K562 (cell line): Measurements from ENCODE around the gene UPK2. TPM values are rescaled to one million over a fixed set of nuclear protein-coding genes. Genes with fewer than 3 reads are reported as not detected.

Source experiments
- CUX1 ChIP-seq: fragments of 200-800 bp; sonication (Bioruptor generic); IDR thresholded peaks from 2 replicates; pipeline ENCODE4 v1.6.1; 2016; ENCODE audit warnings: missing genetic modification characterization, missing compliant biosample characterization
- MCM5 ChIP-seq: fragments of 450-650 bp; IDR thresholded peaks from 2 replicates; pipeline ENCODE4 v1.6.1; 2016; ENCODE audit warnings: low read depth
- MGA ChIP-seq: fragments of 450-650 bp; IDR thresholded peaks from 2 replicates; pipeline ENCODE4 v1.6.1; 2016; ENCODE audit warnings: mild to moderate bottlenecking, moderate library complexity
- NFIC ChIP-seq: fragments of 450-650 bp; IDR thresholded peaks from 2 replicates; pipeline ENCODE4 v1.6.1; 2017; ENCODE audit warnings: mild to moderate bottlenecking, inconsistent platforms
- POLR2A ChIP-seq: fragments of 450-650 bp; conservative IDR thresholded peaks from 2 replicates; pipeline ENCODE4 v1.6.1; 2016
- RBFOX2 ChIP-seq: fragments of 200-400 bp; formaldehyde crosslinking; IDR thresholded peaks from 2 replicates; pipeline ENCODE4 v1.6.1; 2017; ENCODE audit warnings: low read depth, mild to moderate bottlenecking, low read length, moderate library complexity
- TRIM24 ChIP-seq, 2 experiments: fragments of 450-650 bp; IDR thresholded peaks; 2 replicates each; pipeline ENCODE4 v1.6.1; 2016
- YBX1 ChIP-seq: fragments of 450-650 bp; IDR thresholded peaks from 2 replicates; pipeline ENCODE4 v1.7.1; 2016; ENCODE audit warnings: mild to moderate bottlenecking
- polyA plus RNA-seq, 8 experiments: library from polyadenylated mRNA; depleted of rRNA in 4 of 8; stranded (reverse) in 5 of 8; unstranded in 3 of 8; fragments of >200 nt; fragmentation: Nextera tagmentation in 2 of 8; fragmentation: Illumina TruSeq in 1 of 8; extraction: Ambion mirVana in 2 of 8; extraction: Trizol in 1 of 8; gene quantifications; 2 replicates each; pipeline versions ENCODE4 v1.2.1 to v1.2.3, GENCODE V29; 2011 to 2014; ENCODE audit warnings: inconsistent platforms in 1 of 8, missing spikeins in 1 of 8
- total RNA-seq, 7 experiments: library from RNA; depleted of rRNA in 6 of 7; stranded (reverse); fragments of >200 nt in 6 of 7; fragmentation: Illumina TruSeq in 2 of 7; extraction: Trizol in 2 of 7; gene quantifications; 2 replicates each; pipeline versions ENCODE4 v1.2.1 to v1.2.3, GENCODE V29; 2011 to 2021; ENCODE audit warnings: low replicate concordance in 1 of 7
- TF ChIP-seq, protein P1 (sequence below): fragments of 250-450 bp; sonication (Bioruptor Pico); IDR thresholded peaks from 2 replicates; pipeline ENCODE4 v1.8.0; 2021; ENCODE audit warnings: borderline replicate concordance, mild to moderate bottlenecking, moderate library complexity; ENCODE audit not compliant: poor library complexity, severe bottlenecking

UPK2 gene
- total and polyA plus RNA-seq, 9 of the 15 experiments (the other 6 are each of a cell fraction or from before 2014, with no cell fraction given): not detected

DNA sequence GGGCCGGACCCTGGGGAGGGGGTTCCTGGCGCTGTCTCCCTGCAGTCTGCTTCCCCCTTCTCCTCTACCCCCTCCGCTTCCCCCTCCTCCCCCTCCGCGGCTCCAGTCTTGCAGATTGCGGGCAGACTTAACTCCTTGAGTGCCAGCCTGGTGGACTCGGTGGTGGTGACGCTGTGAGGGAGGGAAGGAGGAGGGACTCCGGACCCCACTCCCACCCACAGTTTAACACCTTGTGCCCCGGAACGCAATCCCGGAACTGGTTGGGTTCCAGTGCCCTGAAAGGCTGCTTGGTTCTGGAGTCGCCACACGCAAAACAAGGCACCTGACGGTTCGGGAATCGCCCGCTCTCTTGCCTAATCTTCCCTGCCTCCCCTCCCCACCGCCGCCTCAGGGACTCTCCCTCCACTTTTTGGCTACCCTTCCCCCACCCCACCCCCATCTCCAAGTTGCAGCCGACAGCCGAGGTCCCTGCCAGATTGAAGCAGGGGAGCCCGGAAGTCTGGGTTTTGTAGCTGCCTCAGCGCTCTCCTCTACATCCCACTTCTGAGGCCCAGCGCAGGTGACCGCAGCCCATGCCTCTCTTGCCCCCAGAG lies 26.5 kb upstream of the UPK2 start (continued):
- TF ChIP-seq MGA: no peak
- peak; percentile 57 for TF ChIP-seq RBFOX2
- no peak for TF ChIP-seq POLR2A
- TF ChIP-seq, protein P1, sequence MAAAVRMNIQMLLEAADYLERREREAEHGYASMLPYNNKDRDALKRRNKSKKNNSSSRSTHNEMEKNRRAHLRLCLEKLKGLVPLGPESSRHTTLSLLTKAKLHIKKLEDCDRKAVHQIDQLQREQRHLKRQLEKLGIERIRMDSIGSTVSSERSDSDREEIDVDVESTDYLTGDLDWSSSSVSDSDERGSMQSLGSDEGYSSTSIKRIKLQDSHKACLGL: no peak
- TF ChIP-seq YBX1: no peak
- TF ChIP-seq MCM5: no peak
- no peak for TF ChIP-seq CUX1 (CRISPR knock-in tag)
- TF ChIP-seq NFIC: 0 out of 2 replicates have a peak, but pooled peaks have one; percentile 10
- no peak for TF ChIP-seq TRIM24 (IDR thresholded peaks at IDR 0.05)
